Liver (tissue), 9 donors: ENCODE data around the gene RNF214. TPM values are rescaled to one million over a fixed set of nuclear protein-coding genes. Genes with fewer than 3 reads are reported as not detected.

ENCODE experiments used
- DNase-seq: peaks from one replicate; pipeline ENCODE4 v3.0.0-alpha.2; 2017; ENCODE audit warnings: low spot score
- H3K27ac ChIP-seq, 2 donors: one replicate each; pipeline ENCODE4 v1.7.0; 2013; ENCODE audit warnings: inconsistent platforms in 2 of 2, low read length in 2 of 2, control low read depth in 1 of 2, low read depth in 1 of 2, mild to moderate bottlenecking in 1 of 2
- H3K27me3 ChIP-seq, 4 donors: one replicate each; pipeline versions ENCODE4 v1.6.1 to v1.7.0; 2013; ENCODE audit warnings: low read length in 3 of 4, inconsistent platforms in 1 of 4, mild to moderate bottlenecking in 1 of 4, moderate library complexity in 1 of 4; ENCODE audit not compliant: control insufficient read depth in 4 of 4, insufficient read depth in 4 of 4
- H3K36me3 ChIP-seq, 4 donors: one replicate each; pipeline versions ENCODE4 v1.6.1 to v1.7.0; 2013; ENCODE audit warnings: low read length in 3 of 4, mild to moderate bottlenecking in 3 of 4, low read depth in 1 of 4, moderate library complexity in 1 of 4; ENCODE audit not compliant: control insufficient read depth in 4 of 4, insufficient read depth in 3 of 4
- H3K4me1 ChIP-seq, 4 donors: one replicate each; pipeline versions ENCODE4 v1.6.1 to v1.7.0; 2013; ENCODE audit warnings: low read length in 3 of 4, mild to moderate bottlenecking in 3 of 4, moderate library complexity in 1 of 4; ENCODE audit not compliant: control insufficient read depth in 4 of 4, insufficient read depth in 4 of 4
- H3K4me3 ChIP-seq, 3 donors: one replicate each; pipeline versions ENCODE4 v1.6.1 to v1.7.0; 2013; ENCODE audit warnings: low read length in 3 of 3, control low read depth in 1 of 3, low read depth in 1 of 3, mild to moderate bottlenecking in 1 of 3
- H3K9ac ChIP-seq, 2 donors: one replicate each; pipeline ENCODE4 v1.7.0; 2013; ENCODE audit warnings: low read length in 2 of 2, mild to moderate bottlenecking in 2 of 2, moderate library complexity in 2 of 2, control low read depth in 1 of 2, low read depth in 1 of 2
- H3K9me3 ChIP-seq, 4 donors: one replicate each; pipeline versions ENCODE4 v1.6.1 to v1.7.0; 2013; ENCODE audit warnings: low read length in 3 of 4; ENCODE audit not compliant: control insufficient read depth in 4 of 4
- ATF3 ChIP-seq: IDR thresholded peaks from 2 replicates; pipeline ENCODE4 v1.6.1; 2016; ENCODE audit warnings: antibody characterized with exemption
- FOXA1 ChIP-seq: IDR thresholded peaks from 2 replicates; pipeline ENCODE4 v1.6.1; 2016; ENCODE audit warnings: antibody characterized with exemption
- GABPA ChIP-seq, 2 donors: IDR thresholded peaks in 1 of 2; conservative IDR thresholded peaks in 1 of 2; 2 replicates each; pipeline ENCODE4 v1.6.1; 2016; ENCODE audit warnings: antibody characterized with exemption in 2 of 2, mild to moderate bottlenecking in 1 of 2, moderate library complexity in 1 of 2
- HNF4A ChIP-seq, 2 donors: conservative IDR thresholded peaks; 2 replicates each; pipeline ENCODE4 v1.6.1; 2016; ENCODE audit warnings: antibody characterized with exemption in 2 of 2, mild to moderate bottlenecking in 2 of 2
- HNF4G ChIP-seq: IDR thresholded peaks from 2 replicates; pipeline ENCODE4 v1.6.1; 2016; ENCODE audit warnings: antibody characterized with exemption
- JUND ChIP-seq, 2 donors: IDR thresholded peaks; 2 replicates each; pipeline ENCODE4 v1.6.1; 2016; ENCODE audit warnings: antibody characterized with exemption in 2 of 2
- MAX ChIP-seq: IDR thresholded peaks from 2 replicates; pipeline ENCODE4 v1.6.1; 2016; ENCODE audit warnings: antibody characterized with exemption
- REST ChIP-seq: IDR thresholded peaks from 2 replicates; pipeline ENCODE4 v1.6.1; 2016; ENCODE audit warnings: antibody characterized with exemption, mild to moderate bottlenecking
- RXRA ChIP-seq, 2 donors: IDR thresholded peaks; 2 replicates each; pipeline ENCODE4 v1.6.1; 2017 to 2018; ENCODE audit warnings: antibody characterized with exemption in 2 of 2, mild to moderate bottlenecking in 1 of 2
- SP1 ChIP-seq: IDR thresholded peaks from 2 replicates; pipeline ENCODE4 v1.6.1; 2018; ENCODE audit warnings: antibody characterized with exemption, mild to moderate bottlenecking
- TAF1 ChIP-seq: conservative IDR thresholded peaks from 2 replicates; pipeline ENCODE4 v1.6.1; 2016; ENCODE audit warnings: antibody characterized with exemption, mild to moderate bottlenecking
- ZBTB33 ChIP-seq: IDR thresholded peaks from 2 replicates; pipeline ENCODE4 v1.6.1; 2016; ENCODE audit warnings: antibody characterized with exemption
- WGBS: extraction: QIAGEN DNeasy Blood & Tissue Kit; methylation state at CpG from one replicate; pipeline ENCODE4 v1.1.7; 2013; 5-methylcytosine and 5-hydroxymethylcytosine counted together
- polyA plus RNA-seq, 2 donors: library from polyadenylated mRNA; stranded (reverse) in 1 of 2; unstranded in 1 of 2; fragments of 200-250 nt in 1 of 2; fragments of >200 nt in 1 of 2; fragmentation: Nextera tagmentation in 1 of 2; extraction: Ambion mirVana in 1 of 2; gene quantifications; one replicate each; pipeline versions ENCODE4 v1.2.1 to v1.2.3, GENCODE V29; 2013 to 2015
- total RNA-seq, 2 donors: library from RNA; depleted of rRNA; stranded (reverse); fragments of >200 nt; gene quantifications; one replicate each; pipeline ENCODE4 v1.2.3, GENCODE V29; 2014
- donor health status: healthy.
- donor health status: healthy.
- donor health status: healthy.
- donor health status: healthy.
- donor health status: healthy.

Gene RNF214
- total and polyA plus RNA-seq, 4 donors, result 4.6 to 6.2 (median 6.0) TPM

- Histone ChIP-seq H3K27me3 (no peaks in the 10 kb centered on the region), H3K27ac (no peak overlapping the region), H3K9ac (no peak overlapping the region), H3K36me3 (peaks cover 2 to 29% (median 16%) of the 10 kb centered on the region in 4 donors), H3K4me1 (no peaks in the 10 kb centered on the region), H3K9me3 (no peaks in the 10 kb centered on the region), H3K4me3 (no peak overlapping the region)
- DNase-seq, result no peak
- WGBS, result over 99% methylated on average over 3 of the region's 3 CpGs
- TF ChIP-seq HNF4G, result no peak
- TF ChIP-seq HNF4A (conservative IDR thresholded peaks at IDR 0.05), result no peak
- TF ChIP-seq GABPA (IDR thresholded peaks at IDR 0.05 in 1 of 2, conservative IDR thresholded peaks at IDR 0.05 in 1 of 2), result no peak
- TF ChIP-seq ATF3, result no peak
- TF ChIP-seq RXRA (IDR thresholded peaks at IDR 0.05), result no peak
- no peak for TF ChIP-seq FOXA1
- no peak for TF ChIP-seq SP1
These were observed 21.9 kb upstream of the RNF214 start for GRCh38 chr11:117210620-117211019.

- WGBS, result 96% methylated on average over 11 of the region's 11 CpGs
- H3K4me1 ChIP-seq, result no peaks in the 10 kb centered on the region
- TF ChIP-seq TAF1, result no peak
- no peak for TF ChIP-seq ZBTB33
- no peak for TF ChIP-seq REST
- TF ChIP-seq SP1, result no peak
- TF ChIP-seq FOXA1, result no peak
- no peak for TF ChIP-seq HNF4G
- no peak for TF ChIP-seq JUND (IDR thresholded peaks at IDR 0.05)
- no peak for TF ChIP-seq HNF4A (conservative IDR thresholded peaks at IDR 0.05)
- no peak for TF ChIP-seq MAX
- no peak for TF ChIP-seq GABPA (IDR thresholded peaks at IDR 0.05 in 1 of 2, conservative IDR thresholded peaks at IDR 0.05 in 1 of 2)
- no peak overlapping the region for H3K9ac ChIP-seq
- no peak overlapping the region for H3K4me3 ChIP-seq
- H3K27me3 ChIP-seq, result no peaks in the 10 kb centered on the region
- no peak overlapping the region for H3K27ac ChIP-seq
- peaks cover 2 to 41% (median 27%) of the 10 kb centered on the region in 4 donors for H3K36me3 ChIP-seq
- DNase-seq, result no peak
- no peaks in the 10 kb centered on the region for H3K9me3 ChIP-seq
These were observed 19.6 kb upstream of the RNF214 start for GRCh38 chr11:117212697-117213355.
